Dedifferentiated amniotic fluid mesenchymal stem cell (primary cell): ENCODE measurements around the gene SLC27A6.

ENCODE experiments used
- DNase-seq: peaks from one replicate; pipeline ENCODE4 v3.0.0-alpha.2; 2016; ENCODE audit errors: extremely low spot score

Gene SLC27A6

GRCh38 chr5:129063483-129064113 lies 98.3 kb downstream of the SLC27A6 start:
- DNase-seq: peak; percentile 49

- no peak for DNase-seq
These were observed 100.4 kb downstream of the SLC27A6 start for GRCh38 chr5:129065721-129066120.

GRCh38 chr5:129067745-129068144 lies 102.5 kb downstream of the SLC27A6 start:
- DNase-seq: no peak

GRCh38 chr5:129069292-129069691 lies 104.0 kb downstream of the SLC27A6 start:
- no peak for DNase-seq

- no peak for DNase-seq
These were observed 107.8 kb downstream of the SLC27A6 start for GRCh38 chr5:129073111-129073510.

- DNase-seq: no peak
These were observed 109.6 kb downstream of the SLC27A6 start for GRCh38 chr5:129074903-129075302.

- DNase-seq: no peak
These were observed 112.3 kb downstream of the SLC27A6 start for GRCh38 chr5:129077433-129078075.

GRCh38 chr5:129078247-129078646 lies 113.0 kb downstream of the SLC27A6 start:
- DNase-seq: no peak

- DNase-seq: no peak
These were observed 113.4 kb downstream of the SLC27A6 start for GRCh38 chr5:129078660-129079059.

GRCh38 chr5:129079496-129079895 lies 114.2 kb downstream of the SLC27A6 start:
- no peak for DNase-seq

- no peak for DNase-seq
These were observed 115.5 kb downstream of the SLC27A6 start for GRCh38 chr5:129080766-129081165.

- DNase-seq: no peak
These were observed 117.2 kb downstream of the SLC27A6 start for GRCh38 chr5:129082225-129083136.
